Neural crest cell (in vitro differentiated cells): ENCODE measurements around the gene FHIT. TPM values are rescaled to one million over a fixed set of nuclear protein-coding genes. Genes with fewer than 3 reads are reported as not detected.
"Not testable (repeated sequence)": the region's sequence is repeated elsewhere in the genome, so short reads cannot be mapped to it uniquely, and the experiment has no call there.

Source experiments
- DNase-seq: peaks from one replicate; pipeline ENCODE4 v3.0.0; 2021; ENCODE audit warnings: low read depth, mixed read lengths, low spot score
- H3K27ac Mint-ChIP-seq: one replicate; pipeline ENCODE4 v1.8.0; 2021; ENCODE audit warnings: mild to moderate bottlenecking, mixed read lengths; ENCODE audit not compliant: unreplicated experiment
- H3K27me3 Mint-ChIP-seq: 2 replicates; pipeline ENCODE4 v1.8.0; 2021; ENCODE audit warnings: low read depth, mild to moderate bottlenecking, mixed read lengths
- H3K36me3 Mint-ChIP-seq: 2 replicates; pipeline ENCODE4 v1.8.0; 2021; ENCODE audit warnings: low read depth, mild to moderate bottlenecking, mixed read lengths
- H3K4me1 Mint-ChIP-seq: 2 replicates; pipeline ENCODE4 v1.8.0; 2021; ENCODE audit warnings: mixed read lengths
- H3K4me3 Mint-ChIP-seq: one replicate; pipeline ENCODE4 v1.8.0; 2021; ENCODE audit warnings: mild to moderate bottlenecking, mixed read lengths
- H3K9me3 Mint-ChIP-seq: 2 replicates; pipeline ENCODE4 v1.8.0; 2021; ENCODE audit warnings: mixed read lengths
- CTCF ChIP-seq: fragments of 200-600 bp; sonication (generic); conservative IDR thresholded peaks from 2 replicates; pipeline ENCODE4 v1.5.0; 2021; ENCODE audit warnings: antibody characterized with exemption, mild to moderate bottlenecking
- total RNA-seq: library from RNA; stranded (reverse); gene quantifications from 2 replicates; pipeline ENCODE4 v1.2.1, GENCODE V29; 2021

FHIT gene
- total RNA-seq, 1 donor from 2014 or later: 5.2 TPM

- Mint-ChIP-seq H3K4me1 (no peaks in the 10 kb centered on the region), H3K36me3 (no peaks in the 10 kb centered on the region), H3K27me3 (no peaks in the 10 kb centered on the region), H3K27ac (no peak overlapping the region), H3K4me3 (no peak overlapping the region), H3K9me3 (no peaks in the 10 kb centered on the region)
- no peak for TF ChIP-seq CTCF
- no peak for DNase-seq
Observed at GRCh38 chr3:59935025-59935424, 1316.2 kb downstream of the FHIT start.

GRCh38 chr3:59934560-59934959 is 1316.7 kb downstream of the FHIT start:
- H3K9me3 Mint-ChIP-seq, H3K36me3 Mint-ChIP-seq, H3K4me3 Mint-ChIP-seq, H3K4me1 Mint-ChIP-seq, DNase-seq, H3K27me3 Mint-ChIP-seq, H3K27ac Mint-ChIP-seq: not testable (repeated sequence)

GRCh38 chr3:59930170-59930569 is 1321.1 kb downstream of the FHIT start:
- no peak for TF ChIP-seq CTCF
- Mint-ChIP-seq H3K27me3 (no peaks in the 10 kb centered on the region), H3K4me3 (no peak overlapping the region), H3K27ac (no peak overlapping the region), H3K36me3 (no peaks in the 10 kb centered on the region), H3K4me1 (no peaks in the 10 kb centered on the region), H3K9me3 (no peaks in the 10 kb centered on the region)
- no peak for DNase-seq

GRCh38 chr3:59927056-59927455 is 1324.2 kb downstream of the FHIT start:
- peaks cover 3% of the 10 kb centered on the region for H3K9me3 Mint-ChIP-seq
- H3K4me3 Mint-ChIP-seq: no peak overlapping the region
- no peaks in the 10 kb centered on the region for H3K4me1 Mint-ChIP-seq
- no peaks in the 10 kb centered on the region for H3K27me3 Mint-ChIP-seq
- no peak for TF ChIP-seq CTCF
- no peak overlapping the region for H3K27ac Mint-ChIP-seq
- no peak for DNase-seq
- H3K36me3 Mint-ChIP-seq: no peaks in the 10 kb centered on the region

GRCh38 chr3:59925946-59926345 is 1325.3 kb downstream of the FHIT start:
- no peaks in the 10 kb centered on the region for H3K4me1 Mint-ChIP-seq
- H3K36me3 Mint-ChIP-seq: no peaks in the 10 kb centered on the region
- H3K4me3 Mint-ChIP-seq: no peak overlapping the region
- no peak for DNase-seq
- H3K27ac Mint-ChIP-seq: no peak overlapping the region
- no peak for TF ChIP-seq CTCF
- no peaks in the 10 kb centered on the region for H3K27me3 Mint-ChIP-seq
- peaks cover 3% of the 10 kb centered on the region for H3K9me3 Mint-ChIP-seq

- H3K27ac Mint-ChIP-seq: no peak overlapping the region
- no peak for TF ChIP-seq CTCF
- no peaks in the 10 kb centered on the region for H3K4me1 Mint-ChIP-seq
- H3K36me3 Mint-ChIP-seq: no peaks in the 10 kb centered on the region
- H3K4me3 Mint-ChIP-seq: no peak overlapping the region
- H3K9me3 Mint-ChIP-seq: peaks cover 3% of the 10 kb centered on the region
- no peaks in the 10 kb centered on the region for H3K27me3 Mint-ChIP-seq
- no peak for DNase-seq
Observed at GRCh38 chr3:59922192-59922591, 1329.1 kb downstream of the FHIT start.
